Right lobe of liver (tissue), 6 donors: ENCODE measurements around the gene PLD5. TPM values are rescaled to one million over a fixed set of nuclear protein-coding genes. Genes with fewer than 3 reads are reported as not detected.

Source experiments
- ATAC-seq, 4 donors: fragments of 200-7000 bp; cut with Tn5 transposase; one replicate each; pipeline ENCODE4 v1.9.1; 2020; ENCODE audit warnings: mild to moderate bottlenecking in 4 of 4, moderate library complexity in 4 of 4
- DNase-seq, 3 donors: peaks; one replicate each; pipeline ENCODE4 v3.0.0-alpha.2; 2020
- H3K27ac ChIP-seq, 3 donors: fragments of 200-600 bp; one replicate each; pipeline ENCODE4 v1.8.0; 2022
- H3K27me3 ChIP-seq, 2 donors: fragments of 200-600 bp; one replicate each; pipeline ENCODE4 v1.8.0; 2022
- H3K36me3 ChIP-seq, 4 donors: fragments of 200-600 bp; sonication (generic) in 1 of 4; one replicate each; pipeline versions ENCODE4 v1.5.1 to v1.8.0; 2017 to 2022; ENCODE audit warnings: control low read depth in 1 of 4
- H3K4me1 ChIP-seq, 4 donors: fragments of 200-600 bp; sonication (generic) in 1 of 4; one replicate each; pipeline versions ENCODE4 v1.5.1 to v1.8.0; 2017 to 2022; ENCODE audit warnings: control low read depth in 1 of 4
- H3K4me3 ChIP-seq, 3 donors: fragments of 200-600 bp; one replicate each; pipeline ENCODE4 v1.8.0; 2022
- H3K9me3 ChIP-seq, 4 donors: fragments of 200-600 bp; sonication (generic) in 1 of 4; one replicate each; pipeline versions ENCODE4 v1.5.1 to v1.8.0; 2017 to 2022; ENCODE audit warnings: control low read depth in 1 of 4
- CTCF ChIP-seq, 4 donors: fragments of 200-600 bp in 3 of 4; fragments of 450-650 bp in 1 of 4; IDR thresholded peaks; one replicate each; pipeline versions ENCODE4 v1.5.1 to v1.8.0; 2016 to 2022; ENCODE audit warnings: antibody characterized with exemption in 4 of 4, mild to moderate bottlenecking in 2 of 4
- POLR2A ChIP-seq: fragments of 450-650 bp; IDR thresholded peaks from one replicate; pipeline ENCODE4 v1.6.1; 2017; ENCODE audit warnings: antibody characterized with exemption, mild to moderate bottlenecking
- WGBS: methylation state at CpG from one replicate; pipeline ENCODE4 v1.1.6; 2018; ENCODE audit warnings: low coverage, low lambda C conversion rate; ENCODE audit not compliant: insufficient coverage; ENCODE audit errors: missing lambda C conversion rate; 5-methylcytosine and 5-hydroxymethylcytosine counted together
- intact Hi-C, 2 donors: fragments of 100-400 bp; cut with DNase I; formaldehyde crosslinking; loops; one replicate each; pipeline versions ENCODE4 v1.11.2 to v1.14.1; 2022
- total RNA-seq, 6 experiments: library from RNA; depleted of rRNA in 2 of 6; stranded (reverse); fragments of >200 nt in 2 of 6; fragmentation: NEBNext Ultra II Directional in 3 of 6; extraction: Animal tissue kit (Norgen Biotek cat#: 25700) in 3 of 6; gene quantifications; one replicate each; pipeline versions ENCODE4 v1.1.0 to v1.2.4, GENCODE V29; 2016 to 2023
- donor health status: DM: no; HTN: yes; CAD: no.
- donor health status: DM: no; HTN: no; CAD: no.
- donor health status: DM: no; HTN: no; CAD: no.
- donor health status: DM: no; HTN: yes; CAD: no.
- donor health status: DM: no; HTN: yes; CAD: no.

Gene PLD5
- total RNA-seq, 6 experiments from 2014 or later: 0.07 to 0.26 (median 0.15) TPM; not detected in 3

DNA sequence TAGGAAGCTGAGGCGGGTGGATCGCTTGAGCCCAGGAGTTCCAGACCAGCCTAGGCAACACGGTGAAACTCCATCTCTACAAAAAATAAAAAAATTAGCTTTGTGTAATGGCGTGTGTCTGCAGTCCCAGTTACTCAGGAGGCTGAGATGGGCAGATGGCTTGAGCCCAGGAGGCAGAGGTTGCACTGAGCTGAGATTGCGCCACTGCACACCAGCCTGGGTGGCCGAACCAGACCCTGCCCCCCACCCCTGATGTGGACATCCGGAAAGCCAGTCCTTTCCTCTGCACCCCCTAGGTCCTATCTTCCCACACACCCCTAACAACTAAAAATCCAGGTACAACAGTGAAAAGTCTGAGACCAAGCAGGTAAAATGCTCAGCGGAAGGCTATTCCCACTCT, 71.9 kb downstream of the PLD5 start:
- H3K9me3 ChIP-seq: no peaks in the 10 kb centered on the region
- WGBS: 64% methylated on average over 8 of the region's 8 CpGs

DNA sequence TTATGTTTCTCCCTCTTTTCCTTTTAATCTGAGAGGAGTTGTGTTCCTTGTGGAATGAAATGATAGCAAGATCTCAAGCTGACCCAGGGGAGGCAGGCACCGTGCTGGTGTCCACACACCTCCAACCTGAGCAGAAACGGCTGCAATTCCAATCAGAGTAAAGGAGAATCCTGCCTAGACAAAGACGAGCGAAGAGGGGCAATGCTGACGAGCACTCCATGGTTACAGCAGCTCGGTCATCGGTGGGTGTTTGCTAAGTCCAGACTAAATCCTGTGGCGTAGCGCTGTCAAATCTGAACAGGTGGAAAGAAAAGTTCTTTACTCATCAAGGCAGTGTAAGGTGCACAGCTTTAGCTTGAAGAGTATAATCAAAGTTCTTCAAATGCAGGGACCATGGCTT, 74.8 kb downstream of the PLD5 start:
- Histone ChIP-seq H3K27me3 (no peaks in the 10 kb centered on the region), H3K36me3 (no peaks in the 10 kb centered on the region), H3K4me3 (no peak overlapping the region), H3K27ac (no peak overlapping the region), H3K4me1 (no peaks in the 10 kb centered on the region), H3K9me3 (no peaks in the 10 kb centered on the region)
- no peak for TF ChIP-seq CTCF (IDR thresholded peaks at IDR 0.05)
- TF ChIP-seq POLR2A: no peak
- no peak for DNase-seq
- intact Hi-C loops: no loop called here
- ATAC-seq: no peak
- WGBS: 51% methylated on average over 9 of the region's 9 CpGs

More for the DNA sequence above, 71.9 kb downstream of the PLD5 start:
- Histone ChIP-seq H3K4me3 (no peak overlapping the region), H3K27ac (no peak overlapping the region), H3K4me1 (no peaks in the 10 kb centered on the region), H3K36me3 (no peaks in the 10 kb centered on the region), H3K27me3 (no peaks in the 10 kb centered on the region)
- ATAC-seq (no peak), DNase-seq (no peak)
- intact Hi-C loops: no loop called here
- no peak for TF ChIP-seq POLR2A
- no peak for TF ChIP-seq CTCF (IDR thresholded peaks at IDR 0.05)

DNA sequence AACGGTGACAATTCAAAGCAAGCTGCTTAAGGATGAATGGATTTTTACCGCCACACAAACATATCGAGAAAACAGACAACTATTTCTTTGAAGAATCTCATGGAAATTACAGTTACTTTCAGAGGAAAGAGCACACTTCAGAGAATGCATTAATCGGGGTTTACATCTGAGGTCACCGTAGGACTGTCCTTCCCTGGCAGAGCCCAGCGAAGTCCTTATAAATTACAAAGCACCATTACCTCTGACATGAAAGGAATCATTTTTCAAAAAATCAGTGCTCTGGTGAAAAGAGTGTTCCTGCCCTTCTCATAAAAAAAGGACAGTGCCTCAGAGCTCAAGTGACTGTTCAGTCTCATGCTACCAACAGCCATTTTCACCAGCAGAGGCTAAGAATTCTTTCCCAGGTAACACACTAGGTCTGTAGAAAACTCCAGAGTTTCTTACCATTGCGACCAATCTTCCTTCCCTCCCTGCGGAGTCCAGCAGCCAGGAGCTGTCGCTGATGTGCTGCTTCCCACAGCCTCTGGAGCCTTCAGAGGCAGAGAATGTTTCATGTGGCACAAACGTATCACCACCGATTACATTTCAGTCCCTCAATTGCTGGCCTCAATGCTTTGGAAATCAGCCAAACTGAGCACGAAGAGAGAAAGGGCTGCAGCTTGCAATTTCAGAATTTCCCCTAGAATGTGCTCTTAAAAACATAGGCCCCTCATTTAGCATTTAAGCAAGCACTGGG, 75.4 kb downstream of the PLD5 start:
- no peak overlapping the region for H3K4me3 ChIP-seq
- no peak for TF ChIP-seq CTCF (IDR thresholded peaks at IDR 0.05)
- TF ChIP-seq POLR2A: no peak
- H3K9me3 ChIP-seq: no peaks in the 10 kb centered on the region
- no peak overlapping the region for H3K27ac ChIP-seq
- no peaks in the 10 kb centered on the region for H3K36me3 ChIP-seq
- WGBS: 30% methylated on average over 12 of the region's 12 CpGs
- ATAC-seq (no peak), DNase-seq (no peak)
- no peaks in the 10 kb centered on the region for H3K27me3 ChIP-seq
- intact Hi-C loops: no loop called here
- no peaks in the 10 kb centered on the region for H3K4me1 ChIP-seq

- no peak overlapping the region for H3K4me3 ChIP-seq
- H3K27ac ChIP-seq: no peak overlapping the region
- no peak for DNase-seq
- no peaks in the 10 kb centered on the region for H3K36me3 ChIP-seq
- 35% methylated on average over 7 of the region's 7 CpGs for WGBS
- no peaks in the 10 kb centered on the region for H3K9me3 ChIP-seq
- H3K4me1 ChIP-seq: no peaks in the 10 kb centered on the region
- TF ChIP-seq CTCF (IDR thresholded peaks at IDR 0.05) (no peak), POLR2A (no peak)
- no peaks in the 10 kb centered on the region for H3K27me3 ChIP-seq
- intact Hi-C loops: no loop called here
- ATAC-seq: no peak
These were observed 76.8 kb downstream of the PLD5 start for GRCh38 chr1:242447689-242448088.
